K562 (cell line): ENCODE measurements around the gene CPB1. TPM values are rescaled to one million over a fixed set of nuclear protein-coding genes. Genes with fewer than 3 reads are reported as not detected.

Source experiments
- ATAC-seq: fragments of 200-7000 bp; cut with Tn5 transposase; 3 replicates; pipeline ENCODE4 v1.9.1; 2020; ENCODE audit warnings: moderate library complexity
- BruUV-seq: library from RNA; stranded (reverse); fragments of 400-500 nt; replicated peaks from 2 replicates; lab custom pipeline; 2021; lab: Mats Ljungman, UMichigan
- CTCF ChIA-PET: fragments of 300-600 bp; formaldehyde crosslinking; extraction: SDS; loops from one replicate; lab custom pipeline; 2021; ENCODE audit warnings: low intra/inter-chr PET ratio; lab: Yijun Ruan, JAX
- POLR2A ChIA-PET: fragments of 300-600, 350-650 bp; sonication (Branson Sonifier 250); formaldehyde crosslinking; extraction: SDS; loops from one replicate; lab custom pipeline; 2021; ENCODE audit warnings: antibody characterized with exemption, inconsistent platforms; lab: Yijun Ruan, JAX
- DNase-seq, 4 experiments: peaks; one replicate each; pipeline versions ENCODE4 v3.0.0 to v3.0.0-alpha.2; 2011 to 2018; ENCODE audit warnings: low spot score in 3 of 4, mixed read lengths in 3 of 4; ENCODE audit errors: extremely low read depth in 1 of 4
- FAIRE-seq: peaks from 2 replicates; lab custom pipeline; 2011; peaks lifted over from hg19 to GRCh38; lab: Jason Lieb, UNC
- H2AFZ ChIP-seq: 2 replicates; pipeline ENCODE4 v1.6.0; 2011; ENCODE audit warnings: low read depth, low read length, control low read depth, inconsistent platforms
- H3K27ac ChIP-seq: fragments of 200-600 bp; 3 replicates; pipeline ENCODE4 v1.8.0; 2011; ENCODE audit warnings: low read depth, mild to moderate bottlenecking, control low read depth, inconsistent platforms, low read length, moderate library complexity, mixed read lengths; ENCODE audit errors: extremely low read depth
- H3K27me3 ChIP-seq, 2 experiments: fragments of 300-600 bp in 1 of 2; 2 replicates in 1 of 2; 3 replicates in 1 of 2; pipeline versions ENCODE4 v1.6.0 to v1.8.0; 2011; ENCODE audit warnings: inconsistent platforms in 2 of 2, low read length in 2 of 2, mild to moderate bottlenecking in 1 of 2, mixed read lengths in 1 of 2, moderate library complexity in 1 of 2; ENCODE audit not compliant: control insufficient read depth in 2 of 2, insufficient read depth in 2 of 2
- H3K36me3 ChIP-seq: fragments of 300-600 bp; 3 replicates; pipeline ENCODE4 v1.8.0; 2011; ENCODE audit warnings: mild to moderate bottlenecking, low read length, inconsistent platforms; ENCODE audit not compliant: control insufficient read depth, insufficient read depth
- H3K4me1 ChIP-seq, 2 experiments: fragments of 200-600 bp in 1 of 2; replicated peaks in 1 of 2; 2 replicates in 1 of 2; 3 replicates in 1 of 2; pipeline versions ENCODE4 v1.5.1 to v1.8.0; 2011; ENCODE audit warnings: inconsistent platforms in 2 of 2, low read length in 2 of 2, mild to moderate bottlenecking in 1 of 2, mixed read lengths in 1 of 2, moderate library complexity in 1 of 2; ENCODE audit not compliant: control insufficient read depth in 2 of 2, insufficient read depth in 2 of 2
- H3K4me2 ChIP-seq: 2 replicates; pipeline ENCODE4 v1.6.1; 2011; ENCODE audit warnings: low read length, control low read depth, inconsistent platforms, mixed read lengths; ENCODE audit not compliant: insufficient read depth
- H3K4me3 ChIP-seq: fragments of 200-600 bp; sonication (generic), shearing (Covaris generic); 2 replicates; pipeline ENCODE4 v1.5.1; 2016; ENCODE audit warnings: control low read depth, inconsistent platforms
- H3K79me2 ChIP-seq: fragments of 200-600 bp; 3 replicates; pipeline ENCODE4 v1.8.0; 2011; ENCODE audit warnings: low read length, inconsistent platforms; ENCODE audit not compliant: control insufficient read depth, insufficient read depth
- H3K9ac ChIP-seq, 2 experiments: 2 replicates each; pipeline versions ENCODE4 v1.6.0 to v1.6.1; 2011; ENCODE audit warnings: low read depth in 2 of 2, low read length in 2 of 2, control low read depth in 1 of 2, inconsistent platforms in 1 of 2, mild to moderate bottlenecking in 1 of 2, mixed read lengths in 1 of 2; ENCODE audit not compliant: insufficient read depth in 1 of 2
- H3K9me1 ChIP-seq: one replicate; pipeline ENCODE4 v1.6.0; 2011; ENCODE audit warnings: inconsistent platforms, mild to moderate bottlenecking, low read length, moderate library complexity; ENCODE audit not compliant: control insufficient read depth, insufficient read depth
- H3K9me3 ChIP-seq: replicated peaks from 2 replicates; pipeline ENCODE4 v1.5.1; 2011; ENCODE audit warnings: low read depth, low read length, inconsistent platforms; ENCODE audit not compliant: control insufficient read depth, insufficient read depth
- H4K20me1 ChIP-seq: replicated peaks from 2 replicates; pipeline ENCODE4 v1.6.1; 2011; ENCODE audit warnings: low read length, inconsistent platforms, mixed read lengths; ENCODE audit not compliant: control insufficient read depth, insufficient read depth
- SOX6 ChIP-seq: fragments of 450-650 bp; IDR thresholded peaks from 2 replicates; pipeline ENCODE4 v1.6.1; 2014; ENCODE audit warnings: mild to moderate bottlenecking
- TSC22D4 ChIP-seq: fragments of 450-650 bp; IDR thresholded peaks from 2 replicates; pipeline ENCODE4 v1.6.1; 2016; ENCODE audit warnings: missing genetic modification characterization, missing biosample characterization, control low read depth
- ZNF707 ChIP-seq: fragments of 250-450 bp; sonication (Bioruptor Pico); conservative IDR thresholded peaks from 2 replicates; pipeline ENCODE4 v1.8.0; 2022; ENCODE audit warnings: inconsistent platforms, mild to moderate bottlenecking, moderate library complexity
- WGBS: fragments of 100-300 bp; shearing (Covaris generic); methylation state at CpG from one replicate; pipeline ENCODE4 v1.1.6; 2016; ENCODE audit warnings: low coverage, mixed read lengths; ENCODE audit not compliant: insufficient coverage; ENCODE audit errors: missing lambda C conversion rate; 5-methylcytosine and 5-hydroxymethylcytosine counted together
- in situ Hi-C: fragments of 300-500 bp; cut with MboI; formaldehyde crosslinking; loops from 4 replicates; pipeline ENCODE4 v1.15.0; 2018; ENCODE audit warnings: inconsistent platforms, mixed read lengths
- intact Hi-C: fragments of 100-400 bp; cut with micrococcal nuclease; formaldehyde crosslinking; loops from 2 replicates; pipeline ENCODE4 v1.14.2; 2022
- polyA plus RNA-seq, 8 experiments: library from polyadenylated mRNA; depleted of rRNA in 4 of 8; stranded (reverse) in 5 of 8; unstranded in 3 of 8; fragments of >200 nt; fragmentation: Nextera tagmentation in 2 of 8; fragmentation: Illumina TruSeq in 1 of 8; extraction: Ambion mirVana in 2 of 8; extraction: Trizol in 1 of 8; gene quantifications; 2 replicates each; pipeline versions ENCODE4 v1.2.1 to v1.2.3, GENCODE V29; 2011 to 2014; ENCODE audit warnings: inconsistent platforms in 1 of 8, missing spikeins in 1 of 8
- total RNA-seq, 7 experiments: library from RNA; depleted of rRNA in 6 of 7; stranded (reverse); fragments of >200 nt in 6 of 7; fragmentation: Illumina TruSeq in 2 of 7; extraction: Trizol in 2 of 7; gene quantifications; 2 replicates each; pipeline versions ENCODE4 v1.2.1 to v1.2.3, GENCODE V29; 2011 to 2021; ENCODE audit warnings: low replicate concordance in 1 of 7
- TF ChIP-seq, protein P1 (sequence below), 2 experiments: fragments of 450-650 bp; IDR thresholded peaks; 2 replicates each; pipeline ENCODE4 v1.6.1; 2018; ENCODE audit warnings: mild to moderate bottlenecking in 2 of 2, low read depth in 1 of 2; ENCODE audit not compliant: partially characterized antibody in 2 of 2

CPB1 gene
- total and polyA plus RNA-seq, 9 of the 15 experiments (the other 6 are each of a cell fraction or from before 2014, with no cell fraction given) = 3.7 TPM; not detected in 8

DNA sequence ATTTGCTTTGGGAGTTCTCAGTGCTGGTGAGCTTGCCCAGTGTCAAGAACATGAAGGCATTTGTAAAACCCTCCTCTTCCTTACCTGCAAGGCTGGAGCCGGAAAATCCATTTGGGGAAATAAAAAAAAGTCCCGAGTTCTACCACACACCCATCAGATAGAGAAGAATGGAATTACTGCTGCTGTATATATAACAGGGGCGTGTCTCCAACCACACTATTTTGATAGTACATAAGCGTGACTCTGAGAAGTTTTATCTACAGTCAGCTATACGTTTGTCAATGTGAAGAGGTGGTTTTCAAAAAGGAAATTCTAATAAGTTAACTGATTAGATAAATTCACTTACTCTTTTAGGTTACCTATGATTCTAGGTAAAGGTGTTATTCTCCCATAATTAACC, 36.2 kb downstream of the CPB1 start:
- 0% methylated on average over 5 of the region's 5 CpGs for WGBS
- FAIRE-seq (no peak), ATAC-seq (no peak), DNase-seq (no peak)
- no peaks in the 10 kb centered on the region for H3K79me2 ChIP-seq
- in situ Hi-C loops (no loop called here), intact Hi-C loops (loop anchor here (5.0 to 10.0 kb wide), 2 partner anchors 261 to 408 kb away; partner anchors contain the start of gene HPS3)
- no peaks in the 10 kb centered on the region for H4K20me1 ChIP-seq
- H3K4me1 ChIP-seq = no peaks in the 10 kb centered on the region
- no peak overlapping the region for H3K27ac ChIP-seq
- POLR2A ChIA-PET = interaction anchor here (0.6 kb wide), 1 partner anchor 1474 kb away, joined by 3 read pairs; no protein-coding TSS in a partner anchor
- no peaks in the 10 kb centered on the region for H3K9me1 ChIP-seq
- no TSS peak for BruUV-seq
- TF ChIP-seq, protein P1, sequence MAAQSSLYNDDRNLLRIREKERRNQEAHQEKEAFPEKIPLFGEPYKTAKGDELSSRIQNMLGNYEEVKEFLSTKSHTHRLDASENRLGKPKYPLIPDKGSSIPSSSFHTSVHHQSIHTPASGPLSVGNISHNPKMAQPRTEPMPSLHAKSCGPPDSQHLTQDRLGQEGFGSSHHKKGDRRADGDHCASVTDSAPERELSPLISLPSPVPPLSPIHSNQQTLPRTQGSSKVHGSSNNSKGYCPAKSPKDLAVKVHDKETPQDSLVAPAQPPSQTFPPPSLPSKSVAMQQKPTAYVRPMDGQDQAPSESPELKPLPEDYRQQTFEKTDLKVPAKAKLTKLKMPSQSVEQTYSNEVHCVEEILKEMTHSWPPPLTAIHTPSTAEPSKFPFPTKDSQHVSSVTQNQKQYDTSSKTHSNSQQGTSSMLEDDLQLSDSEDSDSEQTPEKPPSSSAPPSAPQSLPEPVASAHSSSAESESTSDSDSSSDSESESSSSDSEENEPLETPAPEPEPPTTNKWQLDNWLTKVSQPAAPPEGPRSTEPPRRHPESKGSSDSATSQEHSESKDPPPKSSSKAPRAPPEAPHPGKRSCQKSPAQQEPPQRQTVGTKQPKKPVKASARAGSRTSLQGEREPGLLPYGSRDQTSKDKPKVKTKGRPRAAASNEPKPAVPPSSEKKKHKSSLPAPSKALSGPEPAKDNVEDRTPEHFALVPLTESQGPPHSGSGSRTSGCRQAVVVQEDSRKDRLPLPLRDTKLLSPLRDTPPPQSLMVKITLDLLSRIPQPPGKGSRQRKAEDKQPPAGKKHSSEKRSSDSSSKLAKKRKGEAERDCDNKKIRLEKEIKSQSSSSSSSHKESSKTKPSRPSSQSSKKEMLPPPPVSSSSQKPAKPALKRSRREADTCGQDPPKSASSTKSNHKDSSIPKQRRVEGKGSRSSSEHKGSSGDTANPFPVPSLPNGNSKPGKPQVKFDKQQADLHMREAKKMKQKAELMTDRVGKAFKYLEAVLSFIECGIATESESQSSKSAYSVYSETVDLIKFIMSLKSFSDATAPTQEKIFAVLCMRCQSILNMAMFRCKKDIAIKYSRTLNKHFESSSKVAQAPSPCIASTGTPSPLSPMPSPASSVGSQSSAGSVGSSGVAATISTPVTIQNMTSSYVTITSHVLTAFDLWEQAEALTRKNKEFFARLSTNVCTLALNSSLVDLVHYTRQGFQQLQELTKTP (IDR thresholded peaks at IDR 0.05; ENCODE audit: low read depth in 1 of 2, partially characterized antibody in 2 of 2) = no peak
- no peak for TF ChIP-seq ZNF707 (CRISPR knock-in tag)
- TF ChIP-seq TSC22D4 (tag) = no peak
- TF ChIP-seq SOX6 = no peak
- no peaks in the 10 kb centered on the region for H3K36me3 ChIP-seq
- H2AFZ ChIP-seq = no peak overlapping the region
- H3K9me3 ChIP-seq = no peaks in the 10 kb centered on the region
- no peak overlapping the region for H3K4me2 ChIP-seq
- no peak overlapping the region for H3K4me3 ChIP-seq
- H3K27me3 ChIP-seq = no peaks in the 10 kb centered on the region
- CTCF ChIA-PET = no interaction called here
- H3K9ac ChIP-seq = no peak overlapping the region
